Right lobe of liver (tissue), 6 donors: Measurements from ENCODE around the gene SLC17A9. TPM values are rescaled to one million over a fixed set of nuclear protein-coding genes. Genes with fewer than 3 reads are reported as not detected.

Experiments used
- ATAC-seq, 4 donors: fragments of 200-7000 bp; cut with Tn5 transposase; one replicate each; pipeline ENCODE4 v1.9.1; 2020; ENCODE audit warnings: mild to moderate bottlenecking in 4 of 4, moderate library complexity in 4 of 4
- DNase-seq, 3 donors: peaks; one replicate each; pipeline ENCODE4 v3.0.0-alpha.2; 2020
- H3K27ac ChIP-seq, 3 donors: fragments of 200-600 bp; one replicate each; pipeline ENCODE4 v1.8.0; 2022
- H3K27me3 ChIP-seq, 2 donors: fragments of 200-600 bp; one replicate each; pipeline ENCODE4 v1.8.0; 2022
- H3K36me3 ChIP-seq, 4 donors: fragments of 200-600 bp; sonication (generic) in 1 of 4; one replicate each; pipeline versions ENCODE4 v1.5.1 to v1.8.0; 2017 to 2022; ENCODE audit warnings: control low read depth in 1 of 4
- H3K4me1 ChIP-seq, 4 donors: fragments of 200-600 bp; sonication (generic) in 1 of 4; one replicate each; pipeline versions ENCODE4 v1.5.1 to v1.8.0; 2017 to 2022; ENCODE audit warnings: control low read depth in 1 of 4
- H3K4me3 ChIP-seq, 3 donors: fragments of 200-600 bp; one replicate each; pipeline ENCODE4 v1.8.0; 2022
- H3K9me3 ChIP-seq, 4 donors: fragments of 200-600 bp; sonication (generic) in 1 of 4; one replicate each; pipeline versions ENCODE4 v1.5.1 to v1.8.0; 2017 to 2022; ENCODE audit warnings: control low read depth in 1 of 4
- POLR2A ChIP-seq: fragments of 450-650 bp; IDR thresholded peaks from one replicate; pipeline ENCODE4 v1.6.1; 2017; ENCODE audit warnings: antibody characterized with exemption, mild to moderate bottlenecking
- WGBS: methylation state at CpG from one replicate; pipeline ENCODE4 v1.1.6; 2018; ENCODE audit warnings: low coverage, low lambda C conversion rate; ENCODE audit not compliant: insufficient coverage; ENCODE audit errors: missing lambda C conversion rate; 5-methylcytosine and 5-hydroxymethylcytosine counted together
- intact Hi-C, 2 donors: fragments of 100-400 bp; cut with DNase I; formaldehyde crosslinking; loops; one replicate each; pipeline versions ENCODE4 v1.11.2 to v1.14.1; 2022
- total RNA-seq, 6 experiments: library from RNA; depleted of rRNA in 2 of 6; stranded (reverse); fragments of >200 nt in 2 of 6; fragmentation: NEBNext Ultra II Directional in 3 of 6; extraction: Animal tissue kit (Norgen Biotek cat#: 25700) in 3 of 6; gene quantifications; one replicate each; pipeline versions ENCODE4 v1.1.0 to v1.2.4, GENCODE V29; 2016 to 2023
- TF ChIP-seq, protein P1 (sequence below), 4 donors: fragments of 200-600 bp in 3 of 4; fragments of 450-650 bp in 1 of 4; IDR thresholded peaks; one replicate each; pipeline versions ENCODE4 v1.5.1 to v1.8.0; 2016 to 2022; ENCODE audit warnings: antibody characterized with exemption in 4 of 4, mild to moderate bottlenecking in 2 of 4
- donor health status: DM: no; HTN: yes; CAD: no.
- donor health status: DM: no; HTN: no; CAD: no.
- donor health status: DM: no; HTN: no; CAD: no.
- donor health status: DM: no; HTN: yes; CAD: no.
- donor health status: DM: no; HTN: yes; CAD: no.

SLC17A9 gene
- total RNA-seq, 6 experiments from 2014 or later: 29.8 to 99.4 (median 54.1) TPM

DNA sequence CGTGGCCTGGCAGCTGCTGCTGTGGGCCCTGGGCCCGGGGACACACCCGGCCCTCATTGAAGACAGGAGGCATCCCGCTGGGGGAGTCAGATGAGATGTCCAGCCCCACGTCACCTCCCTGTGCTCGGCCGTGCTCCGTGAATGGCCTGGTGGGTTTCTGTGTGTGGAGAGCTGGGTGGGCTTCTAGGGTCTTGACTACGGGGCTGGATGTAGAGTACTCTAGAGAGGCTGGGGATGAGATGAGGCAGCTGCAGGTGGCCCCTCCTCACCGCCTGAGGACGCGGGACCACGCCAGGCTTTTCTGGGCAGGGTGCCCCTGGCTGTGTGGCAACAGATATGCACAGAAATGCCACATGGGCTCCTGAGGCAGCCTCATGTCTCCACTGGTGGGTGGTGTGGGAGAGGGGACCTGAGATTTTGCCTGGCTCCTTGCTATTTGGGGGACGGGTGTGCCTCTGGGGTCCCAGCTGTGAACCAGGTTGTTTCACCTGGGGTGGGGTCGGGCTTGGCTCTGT lies 62.7 kb downstream of the SLC17A9 start:
- no peaks in the 10 kb centered on the region for H3K36me3 ChIP-seq
- intact Hi-C loops: no loop called here
- ATAC-seq (no peak), DNase-seq (peak in 1 of 3 donors; percentile 21)
- H3K4me1 ChIP-seq: no peaks in the 10 kb centered on the region
- no peaks in the 10 kb centered on the region for H3K9me3 ChIP-seq
- peaks cover 4 to 12% of the 10 kb centered on the region in 2 donors for H3K27me3 ChIP-seq
- no peak for TF ChIP-seq POLR2A
- TF ChIP-seq, protein P1, sequence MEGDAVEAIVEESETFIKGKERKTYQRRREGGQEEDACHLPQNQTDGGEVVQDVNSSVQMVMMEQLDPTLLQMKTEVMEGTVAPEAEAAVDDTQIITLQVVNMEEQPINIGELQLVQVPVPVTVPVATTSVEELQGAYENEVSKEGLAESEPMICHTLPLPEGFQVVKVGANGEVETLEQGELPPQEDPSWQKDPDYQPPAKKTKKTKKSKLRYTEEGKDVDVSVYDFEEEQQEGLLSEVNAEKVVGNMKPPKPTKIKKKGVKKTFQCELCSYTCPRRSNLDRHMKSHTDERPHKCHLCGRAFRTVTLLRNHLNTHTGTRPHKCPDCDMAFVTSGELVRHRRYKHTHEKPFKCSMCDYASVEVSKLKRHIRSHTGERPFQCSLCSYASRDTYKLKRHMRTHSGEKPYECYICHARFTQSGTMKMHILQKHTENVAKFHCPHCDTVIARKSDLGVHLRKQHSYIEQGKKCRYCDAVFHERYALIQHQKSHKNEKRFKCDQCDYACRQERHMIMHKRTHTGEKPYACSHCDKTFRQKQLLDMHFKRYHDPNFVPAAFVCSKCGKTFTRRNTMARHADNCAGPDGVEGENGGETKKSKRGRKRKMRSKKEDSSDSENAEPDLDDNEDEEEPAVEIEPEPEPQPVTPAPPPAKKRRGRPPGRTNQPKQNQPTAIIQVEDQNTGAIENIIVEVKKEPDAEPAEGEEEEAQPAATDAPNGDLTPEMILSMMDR (IDR thresholded peaks at IDR 0.05): no peak
- H3K27ac ChIP-seq: no peak overlapping the region
- H3K4me3 ChIP-seq: no peak overlapping the region
- 40% methylated on average over 2 of the region's 15 CpGs for WGBS

DNA sequence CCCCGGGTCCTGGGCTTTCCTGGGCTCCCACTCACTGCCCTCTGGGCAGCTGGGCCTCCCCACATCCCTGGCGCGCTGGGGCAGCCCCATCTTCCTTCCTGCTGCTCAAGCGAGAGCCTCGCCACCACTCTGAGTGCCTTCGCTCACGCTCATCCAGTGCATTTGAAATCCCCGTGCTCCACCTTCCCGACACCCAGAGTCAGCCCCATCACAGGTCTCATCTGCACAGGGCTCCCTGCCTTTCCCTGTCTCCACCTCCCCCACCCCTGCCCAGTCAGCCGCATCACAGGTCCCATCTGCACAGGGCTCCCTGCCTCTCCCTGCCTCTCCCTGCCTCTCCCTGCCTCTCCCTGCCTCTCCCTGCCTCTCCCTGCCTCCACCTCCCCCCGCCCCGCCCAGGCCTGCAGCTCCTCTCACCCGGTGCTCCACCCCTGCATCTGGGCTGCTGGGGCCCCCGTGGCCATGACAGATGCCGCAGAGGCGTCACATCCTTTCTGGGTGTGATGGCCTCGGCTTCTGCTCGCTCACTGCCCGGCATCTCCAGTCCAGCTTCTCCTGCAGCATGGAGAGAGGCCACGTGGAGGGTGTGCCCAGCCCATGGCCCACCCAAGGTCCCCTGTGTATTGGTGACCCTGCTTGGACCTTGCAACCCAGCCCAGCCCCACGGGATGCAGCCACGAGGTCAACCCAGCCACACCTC lies 63.3 kb downstream of the SLC17A9 start:
- intact Hi-C loops: no loop called here
- DNase-seq (peak in 1 of 3 donors; percentile 44), ATAC-seq (no peak)
- TF ChIP-seq POLR2A: no peak
- TF ChIP-seq, protein P1 (IDR thresholded peaks at IDR 0.05): no peak
- 44% methylated on average over 9 of the region's 22 CpGs for WGBS
- no peak overlapping the region for H3K4me3 ChIP-seq
- no peaks in the 10 kb centered on the region for H3K9me3 ChIP-seq
- H3K27ac ChIP-seq: no peak overlapping the region
- H3K4me1 ChIP-seq: no peaks in the 10 kb centered on the region
- no peaks in the 10 kb centered on the region for H3K36me3 ChIP-seq
- H3K27me3 ChIP-seq: peaks cover 4 to 12% of the 10 kb centered on the region in 2 donors

DNA sequence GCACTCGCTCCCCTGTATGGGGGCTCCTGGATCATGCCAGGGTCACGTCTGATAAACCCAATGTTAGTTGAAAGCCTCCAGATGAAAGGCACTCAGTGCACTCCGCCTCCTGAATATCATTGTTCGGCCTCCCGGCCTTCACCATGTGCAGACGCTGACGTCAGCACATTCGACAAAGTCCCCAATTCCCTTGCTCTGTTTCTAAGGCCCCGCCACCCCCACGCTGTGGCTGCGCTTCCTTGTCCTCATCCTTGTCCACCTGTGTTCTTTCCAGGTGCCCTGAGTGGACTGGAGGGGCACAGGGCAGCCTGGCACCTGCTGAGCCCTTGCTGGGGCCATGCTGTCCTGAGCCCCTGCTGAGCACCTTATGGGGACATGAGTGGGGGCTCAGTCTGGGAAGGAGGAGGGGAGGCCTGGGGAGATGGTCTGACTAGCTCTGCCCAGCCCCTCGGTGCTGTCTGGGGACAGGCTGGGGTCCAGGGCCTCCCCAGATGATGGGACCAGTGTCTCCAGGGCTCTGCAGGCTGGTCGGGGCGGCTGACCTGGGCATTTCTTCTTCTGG lies 64.1 kb downstream of the SLC17A9 start:
- TF ChIP-seq, protein P1 (IDR thresholded peaks at IDR 0.05): no peak
- TF ChIP-seq POLR2A: no peak
- peaks cover 0 to 12% of the 10 kb centered on the region in 2 donors for H3K27me3 ChIP-seq
- no peak overlapping the region for H3K27ac ChIP-seq
- H3K4me1 ChIP-seq: no peaks in the 10 kb centered on the region
- WGBS: 60% methylated on average over 4 of the region's 14 CpGs
- H3K4me3 ChIP-seq: no peak overlapping the region
- intact Hi-C loops: no loop called here
- ATAC-seq: no peak
- no peaks in the 10 kb centered on the region for H3K9me3 ChIP-seq
- no peaks in the 10 kb centered on the region for H3K36me3 ChIP-seq
- DNase-seq: peak in 1 of 3 donors; percentile 7

DNA sequence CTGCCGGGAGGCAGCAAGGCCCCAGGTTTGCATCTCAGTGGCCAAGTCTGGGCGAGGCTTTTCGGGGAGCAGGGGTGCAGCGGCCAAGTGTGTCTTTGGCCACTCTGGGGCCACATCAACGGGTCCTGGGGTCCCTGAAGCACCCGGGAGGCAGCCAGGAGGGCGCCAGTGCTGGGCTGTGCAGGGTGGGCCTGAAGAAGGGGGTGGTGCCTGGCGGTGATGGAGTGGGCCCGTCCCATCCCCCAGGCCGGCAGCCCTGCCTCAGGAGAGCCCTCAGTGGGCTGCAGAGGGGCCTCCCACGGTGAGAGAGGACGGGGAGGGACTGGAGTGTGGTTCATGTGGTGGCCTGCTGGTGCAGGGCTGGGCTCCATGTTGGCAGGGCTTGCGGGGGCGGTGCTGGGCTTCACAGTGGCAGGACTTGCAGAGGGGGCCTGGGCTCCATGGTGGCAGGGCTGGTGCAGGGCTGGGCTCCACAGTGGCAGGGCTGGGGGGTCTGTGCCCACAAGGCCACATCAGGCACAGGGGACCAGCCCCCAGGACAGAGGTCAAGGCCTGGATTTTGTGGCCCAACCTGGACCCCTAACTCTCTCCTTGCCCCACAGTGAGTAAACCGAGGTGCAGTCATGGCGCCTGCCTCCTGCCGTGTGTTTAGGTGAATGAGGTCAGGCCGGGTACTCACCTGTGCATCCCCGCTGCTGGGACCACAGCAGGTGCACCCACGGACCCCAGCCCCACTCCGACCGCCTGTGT lies 64.7 kb downstream of the SLC17A9 start:
- intact Hi-C loops: no loop called here
- Histone ChIP-seq H3K27me3 (peaks cover 0 to 12% of the 10 kb centered on the region in 2 donors), H3K36me3 (no peaks in the 10 kb centered on the region), H3K4me1 (no peaks in the 10 kb centered on the region), H3K4me3 (no peak overlapping the region), H3K27ac (no peak overlapping the region), H3K9me3 (no peaks in the 10 kb centered on the region)
- 0% methylated on average over 1 of the region's 22 CpGs for WGBS
- ATAC-seq (peak in 1 of 4 donors; percentile 11), DNase-seq (peak in 2 of 3 donors; percentile 16 to 44)
- TF ChIP-seq, protein P1 (IDR thresholded peaks at IDR 0.05): no peak
- TF ChIP-seq POLR2A: no peak
